ENCODE measurements around the gene ANKRD13B.

DNA sequence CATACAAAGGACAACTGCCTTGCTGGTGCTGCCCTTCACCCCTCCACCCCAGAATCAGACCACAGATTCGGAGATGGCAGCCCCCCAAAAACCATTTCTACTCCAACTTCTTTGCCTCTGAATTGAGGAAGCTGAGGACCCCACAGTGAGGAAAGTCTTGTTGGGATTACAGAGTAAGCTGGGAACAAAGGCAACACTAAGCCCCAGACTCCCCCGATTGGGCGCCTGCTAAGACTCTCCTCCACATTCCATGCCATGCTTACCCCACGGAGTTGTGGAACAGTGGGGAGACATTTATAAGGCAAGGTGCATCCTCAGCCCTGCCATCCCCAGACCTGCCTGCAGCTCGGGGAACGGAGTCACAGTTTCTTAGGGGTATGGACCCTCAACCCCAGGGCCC, 5.3 kb upstream of the ANKRD13B start:
- TF ChIP-seq, protein P1, sequence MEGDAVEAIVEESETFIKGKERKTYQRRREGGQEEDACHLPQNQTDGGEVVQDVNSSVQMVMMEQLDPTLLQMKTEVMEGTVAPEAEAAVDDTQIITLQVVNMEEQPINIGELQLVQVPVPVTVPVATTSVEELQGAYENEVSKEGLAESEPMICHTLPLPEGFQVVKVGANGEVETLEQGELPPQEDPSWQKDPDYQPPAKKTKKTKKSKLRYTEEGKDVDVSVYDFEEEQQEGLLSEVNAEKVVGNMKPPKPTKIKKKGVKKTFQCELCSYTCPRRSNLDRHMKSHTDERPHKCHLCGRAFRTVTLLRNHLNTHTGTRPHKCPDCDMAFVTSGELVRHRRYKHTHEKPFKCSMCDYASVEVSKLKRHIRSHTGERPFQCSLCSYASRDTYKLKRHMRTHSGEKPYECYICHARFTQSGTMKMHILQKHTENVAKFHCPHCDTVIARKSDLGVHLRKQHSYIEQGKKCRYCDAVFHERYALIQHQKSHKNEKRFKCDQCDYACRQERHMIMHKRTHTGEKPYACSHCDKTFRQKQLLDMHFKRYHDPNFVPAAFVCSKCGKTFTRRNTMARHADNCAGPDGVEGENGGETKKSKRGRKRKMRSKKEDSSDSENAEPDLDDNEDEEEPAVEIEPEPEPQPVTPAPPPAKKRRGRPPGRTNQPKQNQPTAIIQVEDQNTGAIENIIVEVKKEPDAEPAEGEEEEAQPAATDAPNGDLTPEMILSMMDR (IDR thresholded peaks at IDR 0.05; ENCODE audit: low read depth, low read length): no peak
- no peak for TF ChIP-seq EZH2phosphoT487 (IDR thresholded peaks at IDR 0.05; ENCODE audit: low read depth)
